GM12801 (cell line): ENCODE measurements around the gene DNAL4.

ENCODE experiments used
- TF ChIP-seq, protein P1 (sequence below): IDR thresholded peaks from one replicate; pipeline ENCODE4 v1.5.1; 2011; ENCODE audit warnings: control low read depth; ENCODE audit not compliant: insufficient read length; ENCODE audit errors: extremely low read depth

Gene DNAL4

DNA sequence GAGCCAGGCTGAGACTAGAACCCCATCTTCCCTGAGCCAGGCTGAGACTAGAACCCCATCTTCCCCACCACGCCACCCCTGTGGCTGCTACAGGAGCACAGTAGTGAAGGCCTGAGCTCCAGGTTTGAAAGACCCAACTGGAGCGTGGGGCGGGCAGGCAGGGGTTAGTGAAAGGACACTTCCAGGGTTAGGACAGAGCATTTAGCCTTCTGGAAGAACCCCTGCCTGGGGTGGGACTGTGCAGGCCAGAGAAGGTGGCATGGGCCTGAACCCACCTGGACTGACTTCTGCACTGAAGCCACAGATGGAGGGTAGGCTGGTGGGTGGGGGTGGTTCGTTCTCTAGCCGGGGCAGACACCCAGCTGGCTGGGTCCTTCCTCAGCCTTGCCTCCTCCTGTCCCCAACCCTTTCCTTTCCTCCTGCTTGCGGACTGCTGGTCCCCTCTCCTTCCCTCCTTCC is 62.2 kb downstream of the DNAL4 start:
- TF ChIP-seq, protein P1, sequence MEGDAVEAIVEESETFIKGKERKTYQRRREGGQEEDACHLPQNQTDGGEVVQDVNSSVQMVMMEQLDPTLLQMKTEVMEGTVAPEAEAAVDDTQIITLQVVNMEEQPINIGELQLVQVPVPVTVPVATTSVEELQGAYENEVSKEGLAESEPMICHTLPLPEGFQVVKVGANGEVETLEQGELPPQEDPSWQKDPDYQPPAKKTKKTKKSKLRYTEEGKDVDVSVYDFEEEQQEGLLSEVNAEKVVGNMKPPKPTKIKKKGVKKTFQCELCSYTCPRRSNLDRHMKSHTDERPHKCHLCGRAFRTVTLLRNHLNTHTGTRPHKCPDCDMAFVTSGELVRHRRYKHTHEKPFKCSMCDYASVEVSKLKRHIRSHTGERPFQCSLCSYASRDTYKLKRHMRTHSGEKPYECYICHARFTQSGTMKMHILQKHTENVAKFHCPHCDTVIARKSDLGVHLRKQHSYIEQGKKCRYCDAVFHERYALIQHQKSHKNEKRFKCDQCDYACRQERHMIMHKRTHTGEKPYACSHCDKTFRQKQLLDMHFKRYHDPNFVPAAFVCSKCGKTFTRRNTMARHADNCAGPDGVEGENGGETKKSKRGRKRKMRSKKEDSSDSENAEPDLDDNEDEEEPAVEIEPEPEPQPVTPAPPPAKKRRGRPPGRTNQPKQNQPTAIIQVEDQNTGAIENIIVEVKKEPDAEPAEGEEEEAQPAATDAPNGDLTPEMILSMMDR: no peak

DNA sequence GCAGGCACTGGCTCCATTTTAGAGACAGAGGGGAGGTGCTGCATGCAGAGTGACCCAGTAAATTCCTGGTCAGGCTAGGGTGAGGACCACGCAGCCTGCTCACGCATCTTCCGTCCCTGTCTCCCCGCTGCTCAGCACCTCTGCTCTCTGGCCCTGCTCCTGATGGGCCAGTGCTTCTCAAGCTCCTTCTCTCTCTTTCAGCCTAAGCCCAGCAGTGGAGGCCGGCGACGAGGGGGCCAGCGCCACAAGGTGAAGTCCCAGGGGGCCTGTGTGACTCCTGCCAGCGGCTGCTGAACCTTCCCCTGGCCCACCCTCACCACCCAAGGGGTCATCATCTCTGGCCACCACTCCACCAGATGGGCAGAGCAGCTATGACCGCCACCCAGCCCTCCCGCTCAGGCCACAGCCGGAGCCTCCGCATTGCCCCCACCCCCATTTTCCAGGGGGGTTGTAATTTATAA is 63.5 kb downstream of the DNAL4 start:
- TF ChIP-seq, protein P1: no peak

GRCh38 chr22:38729946-38730345 is 64.0 kb downstream of the DNAL4 start:
- TF ChIP-seq, protein P1: no peak

DNA sequence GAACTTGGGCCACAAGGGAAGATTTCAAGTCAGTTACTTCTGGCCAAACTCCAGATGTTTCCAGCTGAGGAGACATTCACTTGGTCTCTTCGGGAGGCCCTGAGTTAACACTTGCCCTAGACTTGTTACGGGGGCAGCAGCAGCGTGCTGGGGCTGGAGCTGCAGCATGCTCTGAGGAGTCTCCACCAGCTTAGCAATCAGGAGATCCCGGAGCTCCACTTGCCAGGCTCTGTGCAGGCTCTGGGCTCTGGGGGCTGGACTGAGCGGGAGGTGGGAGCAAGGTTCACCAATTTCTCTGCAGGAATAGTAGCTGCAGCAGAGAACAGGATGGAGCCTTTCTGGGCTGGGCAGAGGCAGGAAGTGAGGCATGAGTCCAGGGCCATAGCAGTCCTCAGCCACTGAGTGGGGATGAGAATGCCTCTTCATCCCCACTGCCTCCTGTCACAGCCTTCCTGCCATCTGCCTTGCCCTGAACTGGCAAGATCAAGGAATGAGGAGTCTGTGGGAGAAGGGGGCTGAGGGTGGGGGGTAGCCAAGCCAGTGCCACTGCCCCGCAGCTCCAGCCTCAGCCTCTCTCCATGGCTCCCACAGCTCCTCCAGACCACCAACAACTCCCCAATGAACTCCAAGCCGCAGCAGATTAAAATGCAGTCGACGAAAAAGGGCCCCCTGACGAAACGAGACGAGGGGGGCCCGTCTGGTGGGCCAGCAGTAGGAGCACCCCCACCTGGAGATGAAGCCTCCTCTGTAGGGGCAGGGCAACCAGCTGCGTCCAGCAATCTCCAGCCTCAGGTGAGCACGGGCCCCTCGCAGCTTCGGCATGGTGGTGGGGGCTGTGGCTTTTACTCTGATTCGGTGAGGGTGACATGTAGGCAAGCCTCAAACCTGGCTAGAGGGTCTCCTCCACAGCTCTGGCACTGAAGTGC is 64.8 kb downstream of the DNAL4 start:
- TF ChIP-seq, protein P1: no peak
